ENCODE data around the gene CCT7.

Gene CCT7

DNA sequence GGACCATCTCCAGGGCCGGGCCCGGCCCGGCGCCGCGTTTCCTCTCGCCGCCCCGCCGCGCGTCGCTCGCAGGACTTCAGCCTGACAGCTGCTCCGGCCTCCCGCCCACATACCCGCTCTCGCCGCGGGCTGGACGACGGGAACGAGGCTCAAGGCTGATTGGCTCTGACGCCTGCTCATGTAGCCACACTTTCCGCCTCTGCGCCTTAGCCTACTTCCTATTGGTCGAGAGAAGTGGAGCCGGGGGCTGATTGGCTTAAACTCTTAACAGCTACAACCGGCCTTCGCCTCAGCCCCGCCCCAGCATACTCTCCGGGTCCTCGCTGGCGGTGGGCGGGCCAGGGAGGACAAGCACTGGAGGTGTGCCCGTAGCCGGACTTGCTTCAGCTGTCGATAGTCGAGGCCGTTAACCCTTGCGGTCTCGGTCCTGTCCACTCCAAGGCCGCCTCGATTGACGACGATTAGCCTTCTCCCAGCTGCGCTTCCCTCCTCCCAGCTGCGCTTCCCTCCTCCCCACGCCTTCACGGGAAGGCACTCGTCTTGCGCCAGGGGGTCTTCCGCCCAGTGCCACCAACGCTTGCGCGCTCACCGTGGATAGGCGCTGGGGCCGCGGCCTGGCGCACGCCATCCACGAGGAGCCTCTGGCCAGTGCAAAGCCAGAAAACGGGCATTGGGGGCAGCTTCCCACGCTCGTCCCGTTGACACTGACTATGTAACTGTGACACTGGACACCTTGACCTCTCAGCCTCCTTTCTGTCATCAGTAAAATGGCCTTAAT lies 765 bp upstream of the CCT7 start, which contains the start of gene PRADC1 (continued):
- no peak for TF ChIP-seq ZNF302 (tag by site-specific recombination; IDR thresholded peaks at IDR 0.05; ENCODE audit: low read depth)
- TF ChIP-seq GLI4 (tag by site-specific recombination; IDR thresholded peaks at IDR 0.05) = no peak
- TF ChIP-seq SP2 (tag by site-specific recombination; IDR thresholded peaks at IDR 0.05) = peak; percentile 99
- TF ChIP-seq, protein P1, sequence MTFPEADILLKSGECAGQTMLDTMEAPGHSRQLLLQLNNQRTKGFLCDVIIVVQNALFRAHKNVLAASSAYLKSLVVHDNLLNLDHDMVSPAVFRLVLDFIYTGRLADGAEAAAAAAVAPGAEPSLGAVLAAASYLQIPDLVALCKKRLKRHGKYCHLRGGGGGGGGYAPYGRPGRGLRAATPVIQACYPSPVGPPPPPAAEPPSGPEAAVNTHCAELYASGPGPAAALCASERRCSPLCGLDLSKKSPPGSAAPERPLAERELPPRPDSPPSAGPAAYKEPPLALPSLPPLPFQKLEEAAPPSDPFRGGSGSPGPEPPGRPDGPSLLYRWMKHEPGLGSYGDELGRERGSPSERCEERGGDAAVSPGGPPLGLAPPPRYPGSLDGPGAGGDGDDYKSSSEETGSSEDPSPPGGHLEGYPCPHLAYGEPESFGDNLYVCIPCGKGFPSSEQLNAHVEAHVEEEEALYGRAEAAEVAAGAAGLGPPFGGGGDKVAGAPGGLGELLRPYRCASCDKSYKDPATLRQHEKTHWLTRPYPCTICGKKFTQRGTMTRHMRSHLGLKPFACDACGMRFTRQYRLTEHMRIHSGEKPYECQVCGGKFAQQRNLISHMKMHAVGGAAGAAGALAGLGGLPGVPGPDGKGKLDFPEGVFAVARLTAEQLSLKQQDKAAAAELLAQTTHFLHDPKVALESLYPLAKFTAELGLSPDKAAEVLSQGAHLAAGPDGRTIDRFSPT (tag by site-specific recombination; IDR thresholded peaks at IDR 0.05) = peak; percentile 91
- TF ChIP-seq ZNF223 (tag by site-specific recombination; IDR thresholded peaks at IDR 0.05) = no peak
- TF ChIP-seq ZNF211 (tag by site-specific recombination; IDR thresholded peaks at IDR 0.05; ENCODE audit: low read depth) = no peak
- TF ChIP-seq, protein P2, sequence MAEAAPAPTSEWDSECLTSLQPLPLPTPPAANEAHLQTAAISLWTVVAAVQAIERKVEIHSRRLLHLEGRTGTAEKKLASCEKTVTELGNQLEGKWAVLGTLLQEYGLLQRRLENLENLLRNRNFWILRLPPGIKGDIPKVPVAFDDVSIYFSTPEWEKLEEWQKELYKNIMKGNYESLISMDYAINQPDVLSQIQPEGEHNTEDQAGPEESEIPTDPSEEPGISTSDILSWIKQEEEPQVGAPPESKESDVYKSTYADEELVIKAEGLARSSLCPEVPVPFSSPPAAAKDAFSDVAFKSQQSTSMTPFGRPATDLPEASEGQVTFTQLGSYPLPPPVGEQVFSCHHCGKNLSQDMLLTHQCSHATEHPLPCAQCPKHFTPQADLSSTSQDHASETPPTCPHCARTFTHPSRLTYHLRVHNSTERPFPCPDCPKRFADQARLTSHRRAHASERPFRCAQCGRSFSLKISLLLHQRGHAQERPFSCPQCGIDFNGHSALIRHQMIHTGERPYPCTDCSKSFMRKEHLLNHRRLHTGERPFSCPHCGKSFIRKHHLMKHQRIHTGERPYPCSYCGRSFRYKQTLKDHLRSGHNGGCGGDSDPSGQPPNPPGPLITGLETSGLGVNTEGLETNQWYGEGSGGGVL (tag by site-specific recombination; IDR thresholded peaks at IDR 0.05) = no peak
- TF ChIP-seq AEBP2 (tag by site-specific recombination; IDR thresholded peaks at IDR 0.05; ENCODE audit: borderline replicate concordance) = no peak
- TF ChIP-seq ZNF37A (tag by site-specific recombination; IDR thresholded peaks at IDR 0.05) = no peak
- TF ChIP-seq KLF17 (tag by site-specific recombination; IDR thresholded peaks at IDR 0.05) = 0 out of 2 replicates have a peak, but pooled peaks have one; percentile 34
- no peak for TF ChIP-seq ZNF529 (tag by site-specific recombination; IDR thresholded peaks at IDR 0.05; ENCODE audit: insufficient replicate concordance)
- TF ChIP-seq, protein P3, sequence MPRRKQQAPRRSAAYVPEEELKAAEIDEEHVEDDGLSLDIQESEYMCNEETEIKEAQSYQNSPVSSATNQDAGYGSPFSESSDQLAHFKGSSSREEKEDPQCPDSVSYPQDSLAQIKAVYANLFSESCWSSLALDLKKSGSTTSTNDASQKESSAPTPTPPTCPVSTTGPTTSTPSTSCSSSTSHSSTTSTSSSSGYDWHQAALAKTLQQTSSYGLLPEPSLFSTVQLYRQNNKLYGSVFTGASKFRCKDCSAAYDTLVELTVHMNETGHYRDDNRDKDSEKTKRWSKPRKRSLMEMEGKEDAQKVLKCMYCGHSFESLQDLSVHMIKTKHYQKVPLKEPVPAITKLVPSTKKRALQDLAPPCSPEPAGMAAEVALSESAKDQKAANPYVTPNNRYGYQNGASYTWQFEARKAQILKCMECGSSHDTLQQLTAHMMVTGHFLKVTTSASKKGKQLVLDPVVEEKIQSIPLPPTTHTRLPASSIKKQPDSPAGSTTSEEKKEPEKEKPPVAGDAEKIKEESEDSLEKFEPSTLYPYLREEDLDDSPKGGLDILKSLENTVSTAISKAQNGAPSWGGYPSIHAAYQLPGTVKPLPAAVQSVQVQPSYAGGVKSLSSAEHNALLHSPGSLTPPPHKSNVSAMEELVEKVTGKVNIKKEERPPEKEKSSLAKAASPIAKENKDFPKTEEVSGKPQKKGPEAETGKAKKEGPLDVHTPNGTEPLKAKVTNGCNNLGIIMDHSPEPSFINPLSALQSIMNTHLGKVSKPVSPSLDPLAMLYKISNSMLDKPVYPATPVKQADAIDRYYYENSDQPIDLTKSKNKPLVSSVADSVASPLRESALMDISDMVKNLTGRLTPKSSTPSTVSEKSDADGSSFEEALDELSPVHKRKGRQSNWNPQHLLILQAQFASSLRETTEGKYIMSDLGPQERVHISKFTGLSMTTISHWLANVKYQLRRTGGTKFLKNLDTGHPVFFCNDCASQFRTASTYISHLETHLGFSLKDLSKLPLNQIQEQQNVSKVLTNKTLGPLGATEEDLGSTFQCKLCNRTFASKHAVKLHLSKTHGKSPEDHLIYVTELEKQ (tag by site-specific recombination; IDR thresholded peaks at IDR 0.05; ENCODE audit: borderline replicate concordance) = no peak
- no peak for TF ChIP-seq ZNF248 (tag by site-specific recombination; IDR thresholded peaks at IDR 0.05)
- TF ChIP-seq ZNF362 (tag by site-specific recombination; IDR thresholded peaks at IDR 0.05) = no peak
- TF ChIP-seq KLF1 (tag by site-specific recombination; IDR thresholded peaks at IDR 0.05) = no peak; the same call in 1 of the 2 replicates
- TF ChIP-seq, protein P4, sequence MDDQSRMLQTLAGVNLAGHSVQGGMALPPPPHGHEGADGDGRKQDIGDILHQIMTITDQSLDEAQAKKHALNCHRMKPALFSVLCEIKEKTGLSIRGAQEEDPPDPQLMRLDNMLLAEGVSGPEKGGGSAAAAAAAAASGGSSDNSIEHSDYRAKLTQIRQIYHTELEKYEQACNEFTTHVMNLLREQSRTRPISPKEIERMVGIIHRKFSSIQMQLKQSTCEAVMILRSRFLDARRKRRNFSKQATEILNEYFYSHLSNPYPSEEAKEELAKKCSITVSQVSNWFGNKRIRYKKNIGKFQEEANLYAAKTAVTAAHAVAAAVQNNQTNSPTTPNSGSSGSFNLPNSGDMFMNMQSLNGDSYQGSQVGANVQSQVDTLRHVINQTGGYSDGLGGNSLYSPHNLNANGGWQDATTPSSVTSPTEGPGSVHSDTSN (CRISPR knock-in tag; IDR thresholded peaks at IDR 0.05) = peak; percentile 74; the same call in 1 of the 2 replicates
- TF ChIP-seq SALL2 (tag by site-specific recombination; IDR thresholded peaks at IDR 0.05; ENCODE audit: borderline replicate concordance) = no peak
- no peak for TF ChIP-seq ZNF121 (tag by site-specific recombination; IDR thresholded peaks at IDR 0.05)
- TF ChIP-seq ZNF521 (tag by site-specific recombination; IDR thresholded peaks at IDR 0.05) = no peak
- TF ChIP-seq ZNF548 (tag by site-specific recombination; IDR thresholded peaks at IDR 0.05) = no peak
- TF ChIP-seq BCL11A (tag by site-specific recombination; IDR thresholded peaks at IDR 0.05; ENCODE audit: low read depth) = peak; percentile 96
- no peak for TF ChIP-seq ZNF292 (tag by site-specific recombination; IDR thresholded peaks at IDR 0.05; ENCODE audit: borderline replicate concordance, low read depth)
- TF ChIP-seq ZBTB7A (tag by site-specific recombination; IDR thresholded peaks at IDR 0.05; ENCODE audit: low read depth) = peak; percentile 39; the same call in 1 of the 2 replicates
- TF ChIP-seq YY2 (tag by site-specific recombination; IDR thresholded peaks at IDR 0.05) = 0 out of 2 replicates have a peak, but pooled peaks have one; percentile 13
- peak; percentile 65 for TF ChIP-seq SP7 (tag by site-specific recombination; IDR thresholded peaks at IDR 0.05)
- peak; percentile 65; the same call in 1 of the 2 replicates for TF ChIP-seq ZNF791 (tag by site-specific recombination; IDR thresholded peaks at IDR 0.05)
- no peak; the same call in 1 of the 2 replicates for TF ChIP-seq ZNF10 (tag by site-specific recombination; IDR thresholded peaks at IDR 0.05)

Data from HEK293 (cell line).